Measurements from ENCODE around the gene CST1.
"Not testable (repeated sequence)": the region's sequence is repeated elsewhere in the genome, so short reads cannot be mapped to it uniquely, and the experiment has no call there.

The CST1 gene

GRCh38 chr20:23750786-23751185, at the start of gene CST1:
CST1 (minus strand) TSS chr20:23750935; CDS start chr20:23750866, 69 bp downstream.
- DNase-seq (ENCODE audit: low read depth in 2 of 2) = not testable (repeated sequence)

GRCh38 chr20:23799216-23799847, 48.6 kb upstream of the CST1 start:
- peak; percentile 10 to 14 for DNase-seq (ENCODE audit: low read depth in 2 of 2)

- DNase-seq (ENCODE audit: low read depth in 2 of 2) = no peak
Measured at GRCh38 chr20:23795526-23795925, 44.8 kb upstream of the CST1 start.

- DNase-seq (ENCODE audit: low read depth in 2 of 2) = no peak
Measured at GRCh38 chr20:23794841-23795240, 44.1 kb upstream of the CST1 start.

- no peak for DNase-seq (ENCODE audit: low read depth in 2 of 2)
Measured at GRCh38 chr20:23794065-23794464, 43.3 kb upstream of the CST1 start.

- DNase-seq (ENCODE audit: low read depth in 2 of 2) = no peak
Measured at GRCh38 chr20:23783447-23783846, 32.7 kb upstream of the CST1 start.

- DNase-seq (ENCODE audit: low read depth in 2 of 2) = no peak
Measured at GRCh38 chr20:23782366-23782983, 31.7 kb upstream of the CST1 start.

- not testable (repeated sequence) for DNase-seq (ENCODE audit: low read depth in 2 of 2)
Measured at GRCh38 chr20:23778676-23779075, 27.9 kb upstream of the CST1 start.

- not testable (repeated sequence) for DNase-seq (ENCODE audit: low read depth in 2 of 2)
Measured at GRCh38 chr20:23777380-23777779, 26.6 kb upstream of the CST1 start.

- DNase-seq (ENCODE audit: low read depth in 2 of 2) = no peak
Measured at GRCh38 chr20:23776067-23776771, 25.5 kb upstream of the CST1 start.

GRCh38 chr20:23774081-23774480, 23.3 kb upstream of the CST1 start:
- no peak for DNase-seq (ENCODE audit: low read depth in 2 of 2)

- DNase-seq (ENCODE audit: low read depth in 2 of 2) = no peak
Measured at GRCh38 chr20:23773579-23773978, 22.8 kb upstream of the CST1 start.

GRCh38 chr20:23773127-23773526, 22.4 kb upstream of the CST1 start:
- no peak for DNase-seq (ENCODE audit: low read depth in 2 of 2)

- DNase-seq (ENCODE audit: low read depth in 2 of 2) = no peak
Measured at GRCh38 chr20:23772074-23772473, 21.3 kb upstream of the CST1 start.

GRCh38 chr20:23770384-23770783, 19.6 kb upstream of the CST1 start:
- DNase-seq (ENCODE audit: low read depth in 2 of 2) = no peak

- DNase-seq (ENCODE audit: low read depth in 2 of 2) = not testable (repeated sequence)
Measured at GRCh38 chr20:23768520-23768919, 17.8 kb upstream of the CST1 start.

- DNase-seq (ENCODE audit: low read depth in 2 of 2) = no peak
Measured at GRCh38 chr20:23766531-23766930, 15.8 kb upstream of the CST1 start.

- DNase-seq (ENCODE audit: low read depth in 2 of 2) = no peak
Measured at GRCh38 chr20:23765578-23765977, 14.8 kb upstream of the CST1 start.

- DNase-seq (ENCODE audit: low read depth in 2 of 2) = not testable (repeated sequence)
Measured at GRCh38 chr20:23764630-23765029, 13.9 kb upstream of the CST1 start.

GRCh38 chr20:23763345-23763744, 12.6 kb upstream of the CST1 start:
- no peak for DNase-seq (ENCODE audit: low read depth in 2 of 2)

GRCh38 chr20:23759306-23759940, 8.7 kb upstream of the CST1 start:
- DNase-seq (ENCODE audit: low read depth in 2 of 2) = no peak

- DNase-seq (ENCODE audit: low read depth in 2 of 2) = not testable (repeated sequence)
Measured at GRCh38 chr20:23756792-23757191, 6.1 kb upstream of the CST1 start.
